ENCODE data around the gene FRMD4B.

The FRMD4B gene

DNA sequence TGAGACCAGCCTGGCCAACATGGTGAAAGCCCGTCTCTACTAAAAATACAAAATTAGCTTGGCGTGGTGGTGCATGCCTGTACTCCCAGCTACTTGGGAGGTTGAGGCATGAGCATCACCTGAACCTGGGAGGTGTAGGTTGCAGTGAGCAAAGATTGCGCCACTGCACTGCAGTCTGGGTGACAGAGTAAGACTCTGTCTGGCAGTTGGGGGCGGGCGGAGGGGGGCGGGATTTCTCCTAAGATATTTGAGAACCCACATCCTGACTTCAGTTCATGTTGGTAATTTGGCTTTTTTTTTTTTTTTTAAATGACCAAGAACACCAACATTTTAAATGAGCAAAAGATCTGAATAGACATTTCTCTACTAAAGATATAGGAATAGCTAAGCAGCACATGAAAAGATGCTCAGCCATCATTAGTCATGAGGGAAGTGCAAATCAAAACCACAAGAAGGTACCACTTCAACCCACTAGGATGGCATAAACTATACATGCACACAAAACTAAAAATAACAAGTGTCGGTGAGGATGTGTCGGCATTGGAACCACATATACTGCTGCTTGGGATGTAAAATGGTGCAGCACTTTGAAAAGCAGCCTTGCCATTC is 187.9 kb downstream of the FRMD4B start:
- DNase-seq: peak; percentile 78

GRCh38 chr3:69197455-69197854 is 188.4 kb downstream of the FRMD4B start:
- no peak for DNase-seq

DNA sequence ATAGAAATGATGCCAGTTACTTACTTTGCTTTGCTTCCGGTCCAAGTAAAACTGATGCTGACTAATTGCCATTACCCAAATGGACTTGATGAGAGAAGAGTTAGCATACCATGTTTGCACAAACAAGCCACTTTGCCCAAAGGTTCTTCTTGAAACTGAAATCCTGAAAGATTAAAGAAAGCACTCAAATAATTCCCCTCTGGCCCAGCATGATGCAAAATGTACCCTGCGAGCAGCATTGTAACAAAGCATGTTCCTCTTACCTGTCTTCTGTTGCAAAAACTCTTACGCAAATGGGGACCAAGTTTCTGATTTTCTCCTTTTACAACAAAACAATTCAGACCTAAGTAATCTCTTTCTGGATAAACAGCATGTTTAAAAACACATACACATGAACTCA is 189.0 kb downstream of the FRMD4B start:
- DNase-seq: no peak

DNA sequence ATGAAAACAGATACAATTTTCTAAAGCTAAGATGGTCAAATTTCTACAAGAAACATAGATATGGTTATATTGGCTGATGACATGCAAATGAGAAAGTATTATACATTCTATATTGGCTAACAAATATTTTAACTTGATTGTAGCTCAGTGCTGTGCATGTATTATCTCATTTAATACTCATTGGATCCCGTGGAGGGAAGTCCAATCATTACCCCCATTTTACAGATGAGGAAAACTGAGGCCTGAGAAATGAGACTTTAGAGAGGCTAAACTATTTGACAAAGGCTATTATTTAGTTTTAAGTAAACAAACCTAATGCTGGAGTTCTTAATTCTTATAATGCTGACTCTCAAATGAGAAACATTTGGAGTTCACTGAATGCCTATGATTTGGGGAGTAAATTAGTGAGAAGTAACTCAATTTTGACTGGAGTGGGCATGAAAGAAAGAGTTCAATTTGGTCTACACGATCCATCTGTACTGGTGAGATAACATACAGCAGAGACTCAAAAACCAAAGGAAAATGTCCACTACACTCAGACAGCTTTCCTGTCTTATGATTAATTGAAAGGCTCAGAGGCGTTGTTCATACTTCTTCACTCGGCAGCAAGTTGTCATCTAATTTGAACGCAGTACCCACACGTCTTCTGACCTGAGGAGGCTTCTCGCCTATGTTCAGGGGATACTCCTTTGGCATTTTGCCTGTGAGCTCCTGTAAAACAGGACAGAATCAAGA is 191.3 kb downstream of the FRMD4B start:
- no peak for DNase-seq

- DNase-seq: no peak
Observed at GRCh38 chr3:69193749-69194148, 192.1 kb downstream of the FRMD4B start.

DNA sequence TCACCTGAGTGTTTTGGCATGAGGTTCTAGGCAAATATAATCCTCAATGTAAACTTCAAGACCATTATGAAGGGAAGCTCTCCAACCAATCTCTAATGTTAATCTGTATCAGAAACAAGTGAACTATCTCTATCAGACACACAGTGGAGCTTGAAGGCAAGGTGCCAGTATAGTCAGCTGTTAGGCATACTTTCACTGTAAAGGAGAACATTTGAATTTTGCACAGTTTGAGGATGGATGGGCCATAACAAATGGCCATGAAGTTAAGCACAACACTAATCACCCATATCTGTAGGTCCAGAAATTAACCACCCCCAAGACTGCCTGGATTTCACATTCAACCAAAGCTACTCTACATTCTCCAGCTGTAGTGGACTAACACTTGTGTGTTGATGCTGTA is 194.4 kb downstream of the FRMD4B start:
- DNase-seq: no peak

GRCh38 chr3:69189487-69189886 is 196.4 kb downstream of the FRMD4B start:
- DNase-seq: no peak

GRCh38 chr3:69186575-69187093 is 199.3 kb downstream of the FRMD4B start:
- no peak for DNase-seq

- DNase-seq: no peak
Observed at GRCh38 chr3:69182588-69183316, 203.1 kb downstream of the FRMD4B start.

DNA sequence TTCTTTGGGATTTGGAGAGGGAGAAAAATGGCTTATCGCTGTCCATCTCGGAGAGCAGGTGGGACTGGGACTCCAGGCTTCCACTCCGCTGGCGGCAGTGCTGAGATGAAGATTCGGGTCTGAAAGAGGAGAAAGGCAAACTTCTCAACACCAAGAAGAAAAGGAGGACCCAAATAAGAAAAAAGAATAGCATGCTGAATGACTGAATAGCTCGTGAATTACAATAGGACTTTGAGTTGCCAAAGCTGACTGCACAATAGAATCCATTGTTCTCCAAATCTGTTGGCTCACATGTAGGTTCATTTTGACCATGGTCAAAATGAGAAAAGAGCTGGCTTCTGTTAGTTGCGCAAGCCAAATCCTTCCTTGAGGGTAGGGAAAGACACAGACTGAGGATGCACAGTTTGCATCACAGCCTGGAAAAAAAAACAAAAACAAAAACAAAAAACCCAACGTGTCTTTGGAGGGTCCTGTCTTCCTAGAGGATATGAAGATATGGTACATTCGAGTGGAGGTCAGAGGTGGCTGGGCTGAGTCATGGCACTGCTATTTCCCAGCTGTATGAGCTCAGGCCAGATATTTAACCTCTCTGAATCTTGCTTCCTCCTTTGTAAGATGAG is 204.2 kb downstream of the FRMD4B start:
- DNase-seq: no peak

DNA sequence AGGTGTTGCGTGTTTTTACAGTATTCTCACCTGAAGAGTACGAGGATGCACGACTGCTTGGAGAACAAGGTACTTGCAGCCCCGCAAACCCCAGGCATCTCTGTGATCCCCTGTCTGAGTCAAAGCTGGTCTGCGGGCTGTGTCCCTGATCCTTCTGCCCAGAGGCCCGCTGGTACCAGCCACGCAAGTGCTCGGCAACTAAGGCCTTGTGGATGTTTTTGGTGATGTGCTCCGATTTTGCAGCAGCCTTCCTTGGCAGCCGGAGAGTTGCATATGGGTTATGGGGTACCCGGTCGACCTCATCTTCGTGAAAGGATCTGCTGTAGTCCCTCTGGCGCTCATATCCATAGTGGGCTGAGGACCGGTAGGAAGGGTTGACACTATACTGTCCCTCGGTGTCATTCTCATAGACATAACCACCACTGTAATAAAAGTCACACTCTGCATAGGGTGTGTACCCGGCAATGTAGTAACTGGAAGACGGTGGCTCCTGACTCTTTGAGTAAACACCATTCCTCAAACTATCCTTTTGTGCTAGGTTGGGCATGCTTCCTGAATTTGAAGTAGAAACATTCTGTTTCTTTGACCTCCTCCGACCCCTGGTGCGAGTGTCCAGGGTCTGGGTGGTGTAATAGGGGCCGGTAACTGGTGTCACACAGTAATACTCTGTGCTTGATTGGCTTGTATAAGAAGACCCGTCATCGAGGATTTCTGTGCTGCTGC is 204.9 kb downstream of the FRMD4B start:
- DNase-seq: no peak

DNA sequence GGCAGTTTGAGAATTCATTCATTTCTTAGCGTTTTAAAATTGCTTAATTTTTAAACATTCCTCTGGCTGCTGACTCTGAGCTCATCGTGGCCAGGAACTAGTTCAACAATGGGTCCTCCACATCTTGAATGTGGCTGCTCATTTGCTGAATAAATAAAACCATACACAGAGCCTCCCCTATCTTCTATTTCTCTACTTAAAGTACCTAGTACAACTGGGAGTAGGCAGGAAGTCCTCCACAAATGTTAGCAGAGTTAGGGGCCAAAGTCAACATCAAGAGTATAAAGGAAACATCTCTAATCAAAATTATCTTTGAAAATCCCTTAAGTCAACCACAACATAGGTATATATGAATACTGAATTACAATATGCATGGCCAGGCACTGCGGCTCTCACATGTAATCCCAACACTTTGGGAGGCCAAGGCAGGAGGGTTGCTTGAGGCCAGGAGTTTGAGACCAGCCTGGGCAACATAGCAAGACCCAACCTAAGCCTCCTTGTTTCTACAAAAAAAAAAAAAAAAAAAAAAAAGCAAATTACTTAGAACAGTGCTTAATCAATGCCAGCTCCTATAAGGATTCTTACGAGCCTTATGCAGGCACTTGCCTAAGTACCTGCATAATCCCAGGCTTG is 206.0 kb downstream of the FRMD4B start:
- no peak for DNase-seq

GRCh38 chr3:69178838-69179739 is 206.8 kb downstream of the FRMD4B start:
- DNase-seq: no peak

DNA sequence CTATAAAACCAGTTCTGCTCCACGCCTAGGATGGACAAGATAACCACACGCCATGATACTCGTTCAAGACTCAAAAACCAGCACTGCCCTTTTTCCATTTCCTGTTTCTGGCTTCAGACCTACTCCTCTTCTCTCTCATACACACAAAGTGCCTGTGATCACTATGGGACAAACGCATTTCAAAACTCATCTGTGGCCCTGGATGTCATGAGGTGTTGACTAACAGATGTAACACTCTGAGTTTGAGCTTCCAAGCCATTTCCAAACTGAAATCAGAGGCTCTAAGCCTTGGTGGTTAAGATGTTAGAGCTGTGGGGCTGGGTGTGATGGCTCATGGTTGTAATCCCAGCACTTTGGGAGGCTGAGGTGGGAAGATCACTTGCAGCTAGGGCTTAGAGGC is 207.8 kb downstream of the FRMD4B start:
- no peak for DNase-seq

DNA sequence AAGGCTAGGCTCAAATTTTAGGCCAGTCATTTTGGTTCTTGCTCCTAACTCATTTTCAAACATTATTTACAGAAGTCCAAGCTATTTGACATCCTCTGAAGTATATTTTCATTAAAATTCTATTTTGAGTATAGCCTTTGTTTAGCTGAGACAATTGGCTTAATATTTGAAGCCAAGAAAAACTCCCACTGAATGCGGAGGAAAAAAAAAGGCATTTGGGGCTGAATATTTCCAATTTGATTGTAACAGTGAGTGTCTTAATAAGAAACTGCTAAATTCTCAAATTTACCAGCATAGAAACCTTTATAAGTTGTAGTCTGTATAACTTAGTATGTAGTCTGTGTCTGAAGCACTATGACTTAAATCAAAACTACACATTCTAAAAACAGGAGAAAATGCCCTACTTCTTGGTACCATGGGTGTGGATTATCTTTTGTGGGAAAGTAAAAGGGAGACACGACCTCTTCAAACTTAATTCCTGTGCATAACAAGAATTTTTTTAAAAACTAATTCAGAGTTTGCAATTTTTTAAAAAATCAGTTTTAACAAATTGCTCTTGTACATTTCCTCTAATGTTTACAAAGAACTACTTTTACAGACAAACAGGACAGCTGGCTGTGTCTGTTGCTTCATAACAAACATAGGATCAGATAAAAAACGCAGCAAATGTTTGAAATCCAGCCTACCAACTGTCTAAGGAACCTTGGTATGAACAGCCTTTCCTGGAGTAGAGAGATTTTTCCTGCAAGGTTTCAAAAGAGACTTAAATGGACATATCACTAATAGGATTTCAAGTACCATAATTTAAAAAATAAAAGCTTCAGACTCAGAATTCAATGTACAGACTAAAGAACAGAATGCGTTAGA is 210.8 kb downstream of the FRMD4B start:
- DNase-seq: no peak

DNA sequence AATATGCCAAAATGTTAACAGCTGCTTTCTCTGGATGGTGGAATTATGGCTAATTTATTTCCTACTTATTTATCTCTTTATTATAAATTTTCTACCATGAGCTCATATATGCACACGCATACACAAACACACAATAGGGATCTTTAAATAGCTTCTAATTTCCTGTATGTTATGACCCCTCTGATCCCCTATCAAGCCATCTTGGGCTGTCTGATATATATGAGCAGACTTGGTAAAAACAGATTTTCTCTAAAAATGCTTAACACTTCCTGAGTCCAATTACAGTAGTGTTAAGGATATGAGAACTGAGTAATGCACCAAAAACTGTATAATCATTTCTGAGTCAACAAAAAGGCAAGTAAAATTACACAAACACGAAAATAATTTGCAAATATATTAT is 211.4 kb downstream of the FRMD4B start:
- DNase-seq: no peak

DNA sequence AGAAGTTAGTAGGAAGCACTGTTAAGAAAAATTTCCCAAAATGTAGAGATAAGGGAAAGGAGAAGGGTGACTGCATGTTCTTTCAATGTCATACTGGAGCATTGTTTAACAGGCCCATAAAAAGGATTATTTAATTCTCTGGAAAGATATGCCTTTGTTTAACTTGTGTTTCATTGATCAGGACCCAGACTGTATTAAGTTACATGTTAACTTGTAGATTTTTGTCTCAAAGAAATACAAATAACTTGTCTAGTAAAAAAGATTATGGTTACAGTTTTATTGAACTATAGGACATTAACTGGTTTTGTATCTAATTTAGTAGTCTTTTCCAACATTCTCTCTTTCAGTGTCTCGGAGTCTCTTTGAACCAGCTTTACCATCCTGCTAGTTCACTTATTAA is 213.8 kb downstream of the FRMD4B start:
- DNase-seq: no peak

DNA sequence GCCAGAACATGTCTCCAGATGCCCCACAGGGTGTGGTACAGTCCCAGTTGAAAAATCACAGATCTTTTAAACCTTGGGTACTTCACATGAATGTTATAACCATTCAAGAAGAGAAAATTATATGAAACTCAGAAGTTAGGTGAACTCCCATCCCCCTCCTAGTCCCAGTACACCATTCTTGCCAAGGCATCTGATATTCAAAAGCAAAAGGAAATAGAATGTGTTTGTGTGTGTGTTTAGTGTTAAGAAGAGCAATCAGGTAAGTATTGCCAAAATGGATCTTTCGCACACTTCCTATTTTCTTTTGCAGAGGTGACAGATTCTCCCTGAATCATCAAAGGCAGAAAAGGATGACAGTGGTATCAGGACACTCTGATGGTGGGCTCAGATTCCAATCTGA is 219.4 kb downstream of the FRMD4B start:
- DNase-seq: no peak

DNA sequence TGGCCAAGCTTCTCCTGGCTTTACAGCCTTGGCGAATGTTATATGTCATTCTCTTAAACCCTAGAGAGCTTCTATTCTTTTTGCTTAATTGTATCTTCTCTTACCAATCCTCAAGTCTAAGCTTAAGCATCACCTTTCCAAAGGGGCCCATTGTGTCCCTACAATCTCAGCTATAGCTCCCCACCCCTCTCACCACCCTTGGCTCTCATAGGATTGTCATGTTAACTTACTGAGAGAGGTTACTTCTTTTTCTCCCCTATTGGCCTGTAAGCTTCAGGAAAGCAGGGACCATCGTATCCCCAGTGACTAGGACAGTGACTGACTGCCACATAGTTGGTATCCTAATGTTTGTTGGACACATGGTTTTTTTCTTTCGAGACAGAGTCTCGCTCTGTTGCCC is 220.1 kb downstream of the FRMD4B start:
- no peak for DNase-seq

- no peak for DNase-seq
Observed at GRCh38 chr3:69164296-69164695, 221.6 kb downstream of the FRMD4B start.

Data from activated CD4-positive, alpha-beta T cell treated with anti-CD3 and anti-CD28 coated beads, Interleukin-2, amount 50 U/mL, for 4 hours (primary cell).